ENCODE measurements around the gene URM1.
A peak's percentile ranks its signal among the peaks of the same experiment; 100 is the strongest.
"Not testable (repeated sequence)": the region's sequence is repeated elsewhere in the genome, so short reads cannot be mapped to it uniquely, and the experiment has no call there.

The URM1 gene

GRCh38 chr9:128409978-128410377 lies 38.8 kb downstream of the URM1 start:
- peak; percentile 48 for TF ChIP-seq CTCF (conservative IDR thresholded peaks at IDR 0.05; ENCODE audit: low read depth, low read length)
- DNase-seq (ENCODE audit: low read depth) = no peak
- H3K4me3 ChIP-seq (ENCODE audit: low read length) = no peak overlapping the region

GRCh38 chr9:128411364-128412119 lies 40.4 kb downstream of the URM1 start:
- DNase-seq (ENCODE audit: low read depth) = no peak
- no peak for TF ChIP-seq CTCF (conservative IDR thresholded peaks at IDR 0.05; ENCODE audit: low read depth, low read length)
- no peak overlapping the region for H3K4me3 ChIP-seq (ENCODE audit: low read length)

GRCh38 chr9:128412120-128412790 lies 41.1 kb downstream of the URM1 start:
- DNase-seq (ENCODE audit: low read depth) = no peak
- TF ChIP-seq CTCF (conservative IDR thresholded peaks at IDR 0.05; ENCODE audit: low read depth, low read length) = peak; percentile 71
- no peak overlapping the region for H3K4me3 ChIP-seq (ENCODE audit: low read length)

GRCh38 chr9:128413728-128414127 lies 42.6 kb downstream of the URM1 start:
- not testable (repeated sequence) for H3K4me3 ChIP-seq (ENCODE audit: low read length); DNase-seq (ENCODE audit: low read depth)

GRCh38 chr9:128414461-128414860 lies 43.3 kb downstream of the URM1 start:
- H3K4me3 ChIP-seq (ENCODE audit: low read length) = no peak overlapping the region
- TF ChIP-seq CTCF (conservative IDR thresholded peaks at IDR 0.05; ENCODE audit: low read depth, low read length) = peak; percentile 38
- no peak for DNase-seq (ENCODE audit: low read depth)

GRCh38 chr9:128415281-128415680 lies 44.1 kb downstream of the URM1 start:
- no peak overlapping the region for H3K4me3 ChIP-seq (ENCODE audit: low read length)
- DNase-seq (ENCODE audit: low read depth) = no peak
- TF ChIP-seq CTCF (conservative IDR thresholded peaks at IDR 0.05; ENCODE audit: low read depth, low read length) = no peak

- TF ChIP-seq CTCF (conservative IDR thresholded peaks at IDR 0.05; ENCODE audit: low read depth, low read length) = no peak
- DNase-seq (ENCODE audit: low read depth) = no peak
- no peak overlapping the region for H3K4me3 ChIP-seq (ENCODE audit: low read length)
Measured at GRCh38 chr9:128416014-128416413, 44.8 kb downstream of the URM1 start.
